HG02642 (cell line): ENCODE data around the gene POM121C.
"Not testable (repeated sequence)": the region's sequence is repeated elsewhere in the genome, so short reads cannot be mapped to it uniquely, and the experiment has no call there.

Experiments
- ATAC-seq: cut with Tn5 transposase; IDR thresholded peaks from one replicate; pipeline ENCODE4 v1.9.1; 2021; ENCODE audit warnings: mild to moderate bottlenecking; ENCODE audit not compliant: unreplicated experiment, poor library complexity

Gene POM121C

GRCh38 chr7:75398771-75399700 lies 87.1 kb downstream of the POM121C start:
- peak; percentile 54 for ATAC-seq

DNA sequence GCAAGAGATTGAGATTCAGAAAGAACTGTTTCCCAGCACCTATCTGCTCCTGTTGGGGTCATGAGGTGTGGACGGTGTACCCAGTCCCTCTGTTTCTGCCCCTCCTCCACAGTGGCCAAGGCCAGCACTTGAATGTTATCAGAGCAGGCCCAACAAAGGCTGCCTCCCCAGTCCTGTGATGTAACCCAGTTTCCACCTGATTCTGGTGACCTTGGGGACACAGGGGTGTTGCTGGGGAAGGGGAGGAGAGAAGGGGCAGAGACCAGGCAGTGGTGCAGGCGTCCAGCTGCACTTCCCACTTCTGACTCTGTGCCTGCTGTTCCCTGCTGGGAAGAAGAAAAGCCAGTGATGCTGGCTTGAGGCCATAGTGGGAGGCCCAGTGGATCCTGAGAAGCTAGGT lies 88.2 kb downstream of the POM121C start:
- ATAC-seq: not testable (repeated sequence)

DNA sequence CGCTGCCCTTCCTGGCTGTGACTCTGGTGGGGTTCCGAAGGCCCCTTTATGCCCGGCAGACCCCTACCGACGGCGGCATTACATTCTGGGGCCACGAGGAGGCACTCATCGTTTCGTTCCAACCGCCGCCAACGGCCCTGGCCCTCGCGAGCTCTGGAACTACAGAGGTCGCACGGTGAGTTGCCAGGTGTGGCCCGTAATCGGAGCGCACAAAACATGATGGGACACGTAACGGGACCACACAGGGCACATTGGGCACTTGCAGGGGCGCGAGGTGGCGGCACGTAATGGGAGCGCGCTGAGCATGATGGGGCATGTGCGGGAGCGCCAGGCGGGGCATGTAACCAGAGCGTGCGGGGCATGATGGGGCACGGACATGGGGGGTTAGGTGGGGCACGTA lies 90.8 kb downstream of the POM121C start, which contains the start of gene TRIM73:
Gene TRIM73 (plus strand): TSS at position 301 of the 400 bp plus-strand sequence. CDS start 3,305 bp downstream, outside the sequence.
- not testable (repeated sequence) for ATAC-seq

DNA sequence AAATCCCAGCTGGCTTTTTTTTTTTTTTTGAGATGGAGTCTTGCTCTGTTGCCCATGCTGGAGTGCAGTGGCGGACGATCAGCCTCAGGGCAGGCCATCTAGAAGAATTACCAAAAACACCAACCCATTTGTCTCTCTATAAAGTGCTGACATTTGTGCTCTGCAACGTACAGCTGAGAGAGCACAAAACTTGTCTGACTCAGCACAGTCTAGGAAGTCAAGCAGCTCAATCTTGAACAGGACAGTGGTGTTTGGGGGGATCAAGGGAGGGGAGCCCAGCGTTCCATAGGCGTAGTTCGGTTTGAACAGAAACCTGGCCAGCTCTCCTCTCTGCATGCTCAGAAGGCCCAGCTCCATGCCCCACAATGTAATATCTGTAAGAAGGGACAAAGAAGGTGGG lies 92.9 kb downstream of the POM121C start:
- not testable (repeated sequence) for ATAC-seq

DNA sequence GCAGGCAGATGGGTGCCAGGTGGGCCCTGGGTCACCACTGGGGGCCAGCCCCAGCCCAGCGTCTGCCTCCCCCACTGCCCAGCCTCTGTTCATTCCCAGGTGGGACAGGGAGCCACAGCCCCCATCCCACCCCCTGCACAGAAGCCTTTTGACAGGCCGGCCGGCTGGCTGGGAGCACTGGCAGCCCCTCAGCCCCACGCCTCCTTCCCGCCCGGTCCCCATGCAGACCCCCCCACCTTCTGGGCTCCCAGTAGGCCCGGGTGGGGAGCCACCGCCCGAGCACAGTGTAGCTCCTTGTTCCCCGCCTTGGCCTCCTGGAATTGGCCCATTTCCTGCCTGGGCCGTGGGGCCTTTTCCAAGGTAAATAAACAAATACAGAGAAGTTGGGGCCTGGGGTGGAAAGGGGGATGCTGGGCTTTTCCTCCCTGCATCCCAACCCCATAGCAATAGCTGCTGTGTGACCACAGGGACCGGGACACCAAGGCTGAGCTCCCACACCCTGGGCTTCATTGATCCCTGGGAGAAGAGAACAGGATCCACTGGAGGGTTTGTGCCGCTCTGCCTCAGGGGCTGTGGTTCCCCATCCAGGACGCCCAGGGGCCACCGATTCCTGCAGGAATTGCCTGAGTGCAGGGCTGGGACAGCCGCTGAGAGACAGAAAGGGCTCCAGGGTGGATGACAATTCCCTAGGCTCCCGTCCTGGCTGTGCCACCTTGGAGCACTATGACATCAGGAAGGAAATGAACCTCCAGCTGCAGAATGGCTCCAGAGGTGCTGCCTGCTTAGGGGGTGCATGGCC lies 111.4 kb downstream of the POM121C start:
- ATAC-seq: not testable (repeated sequence)

GRCh38 chr7:75374144-75374518 lies 112.0 kb downstream of the POM121C start:
- not testable (repeated sequence) for ATAC-seq

GRCh38 chr7:75367313-75367712 lies 118.8 kb downstream of the POM121C start:
- not testable (repeated sequence) for ATAC-seq
